B cell (primary cell): ENCODE data around the gene PKNOX2. TPM values are rescaled to one million over a fixed set of nuclear protein-coding genes. Genes with fewer than 3 reads are reported as not detected.

Experiments
- ATAC-seq: fragments of 200-7000 bp; cut with Tn5 transposase; one replicate; pipeline ENCODE4 v1.10.0; 2021; ENCODE audit warnings: low read depth, mild to moderate bottlenecking, moderate number of reproducible peaks, moderate library complexity
- CTCF ChIA-PET: fragments of 350-600 bp; sonication (Branson Sonifier 250); formaldehyde crosslinking; loops from one replicate; lab custom pipeline; 2021; ENCODE audit warnings: antibody characterized with exemption, inconsistent platforms; lab: Charles Lee
- POLR2A ChIA-PET: fragments of 350-600 bp; sonication (Branson Sonifier 250); formaldehyde crosslinking; loops from one replicate; lab custom pipeline; 2021; ENCODE audit warnings: antibody characterized with exemption; lab: Charles Lee
- DNase-seq: peaks from one replicate; pipeline ENCODE4 v3.0.0; 2013
- H2AFZ ChIP-seq: 2 replicates; pipeline ENCODE4 v1.6.1; 2012; ENCODE audit warnings: mild to moderate bottlenecking, low read depth, low read length; ENCODE audit not compliant: insufficient read depth, poor library complexity, severe bottlenecking
- H3K27ac ChIP-seq, 2 donors: 1 replicate in 1 of 2; 2 replicates in 1 of 2; pipeline ENCODE4 v1.5.1; 2012 to 2013; ENCODE audit warnings: low read length in 2 of 2, mild to moderate bottlenecking in 2 of 2, moderate library complexity in 1 of 2
- H3K27me3 ChIP-seq, 4 experiments: fragments of 200-600 bp in 1 of 4; sonication (generic) in 1 of 4; replicated peaks in 1 of 4; 1 replicate in 2 of 4; 2 replicates in 2 of 4; pipeline versions ENCODE4 v1.6.1 to v1.7.0; 2013 to 2016; ENCODE audit warnings: low read length in 3 of 4, mild to moderate bottlenecking in 2 of 4, mixed read lengths in 1 of 4, moderate library complexity in 1 of 4; ENCODE audit not compliant: insufficient read depth in 4 of 4, control insufficient read depth in 3 of 4; ENCODE audit errors: control extremely low read depth in 1 of 4
- H3K36me3 ChIP-seq, 2 experiments: replicated peaks in 1 of 2; 1 replicate in 1 of 2; 2 replicates in 1 of 2; pipeline versions ENCODE4 v1.6.1 to v1.7.1; 2013; ENCODE audit warnings: low read length in 1 of 2; ENCODE audit not compliant: insufficient read depth in 2 of 2, control insufficient read depth in 1 of 2; ENCODE audit errors: control extremely low read depth in 1 of 2, extremely low read depth in 1 of 2
- H3K4me1 ChIP-seq, 2 donors: fragments of 200-600 bp in 1 of 2; sonication (generic) in 1 of 2; 1 replicate in 1 of 2; 2 replicates in 1 of 2; pipeline versions ENCODE4 v1.5.1 to v1.6.1; 2013 to 2017; ENCODE audit warnings: low read length in 2 of 2; ENCODE audit not compliant: control insufficient read depth in 2 of 2, insufficient read depth in 2 of 2
- H3K4me2 ChIP-seq: replicated peaks from 2 replicates; pipeline ENCODE3; 2012; ENCODE audit warnings: mild to moderate bottlenecking, low read depth, low read length; ENCODE audit not compliant: poor library complexity, severe bottlenecking
- H3K4me3 ChIP-seq, 5 experiments: fragments of 200-600 bp in 1 of 5; sonication (generic) in 1 of 5; 1 replicate in 3 of 5; 2 replicates in 2 of 5; pipeline versions ENCODE4 v1.5.1 to v1.7.0; 2011 to 2016; ENCODE audit warnings: low read length in 4 of 5, mild to moderate bottlenecking in 4 of 5, low read depth in 2 of 5, control low read depth in 1 of 5, moderate library complexity in 1 of 5; ENCODE audit not compliant: insufficient read depth in 1 of 5; ENCODE audit errors: control extremely low read depth in 1 of 5, extremely low read depth in 1 of 5
- H3K79me2 ChIP-seq: fragments of 200-600 bp; sonication (generic); one replicate; pipeline ENCODE4 v1.6.0; 2016; ENCODE audit warnings: low read length; ENCODE audit not compliant: control insufficient read depth, insufficient read depth
- H3K9ac ChIP-seq: fragments of 200-600 bp; sonication (generic); 2 replicates; pipeline ENCODE4 v1.6.1; 2017; ENCODE audit warnings: mild to moderate bottlenecking, low read length, moderate library complexity
- H3K9me3 ChIP-seq, 3 donors: one replicate each; pipeline versions ENCODE4 v1.6.1 to v1.7.1; 2013; ENCODE audit warnings: low read length in 2 of 3; ENCODE audit not compliant: control insufficient read depth in 2 of 3, insufficient read depth in 1 of 3; ENCODE audit errors: control extremely low read depth in 1 of 3
- H4K20me1 ChIP-seq: 2 replicates; pipeline ENCODE4 v1.6.0; 2012; ENCODE audit warnings: mild to moderate bottlenecking, low read length; ENCODE audit not compliant: insufficient read depth, control insufficient read depth, poor library complexity, severe bottlenecking
- H3K27ac Mint-ChIP-seq: one replicate; pipeline ENCODE4 v1.8.0; 2021; ENCODE audit warnings: mixed read lengths
- H3K27me3 Mint-ChIP-seq: one replicate; pipeline ENCODE4 v1.8.0; 2021; ENCODE audit warnings: mixed read lengths
- H3K4me1 Mint-ChIP-seq: one replicate; pipeline ENCODE4 v1.8.0; 2021; ENCODE audit warnings: mixed read lengths
- H3K4me3 Mint-ChIP-seq: one replicate; pipeline ENCODE4 v1.8.0; 2021; ENCODE audit warnings: mixed read lengths
- H3K9me3 Mint-ChIP-seq: one replicate; pipeline ENCODE4 v1.8.0; 2022; ENCODE audit warnings: mixed read lengths; ENCODE audit not compliant: insufficient read depth
- CTCF ChIP-seq: fragments of 200-600 bp; IDR thresholded peaks from one replicate; pipeline ENCODE4 v1.8.0; 2022; ENCODE audit warnings: antibody characterized with exemption, mild to moderate bottlenecking
- EZH2 ChIP-seq: IDR thresholded peaks from 2 replicates; pipeline ENCODE4 v1.6.1; 2012; ENCODE audit warnings: borderline replicate concordance, low read depth, mild to moderate bottlenecking, moderate library complexity, low read length; ENCODE audit not compliant: insufficient read depth, poor library complexity, severe bottlenecking
- WGBS: methylation state at CpG from one replicate; pipeline ENCODE4 v1.1.5; 2013; ENCODE audit warnings: missing lambda C conversion rate; ENCODE audit not compliant: insufficient coverage; 5-methylcytosine and 5-hydroxymethylcytosine counted together
- intact Hi-C: fragments of 100-400 bp; cut with micrococcal nuclease; formaldehyde crosslinking; loops from one replicate; pipeline ENCODE4 v1.10.0; 2022
- polyA plus RNA-seq: library from polyadenylated mRNA; depleted of rRNA; stranded (reverse); fragments of >200 nt; gene quantifications from 2 replicates; pipeline ENCODE4 v1.2.3, GENCODE V29; 2012
- total RNA-seq, 2 donors: library from RNA; stranded (reverse); fragments of 120-200 nt in 1 of 2; gene quantifications; 1 replicate in 1 of 2; 2 replicates in 1 of 2; pipeline versions ENCODE4 v1.2.3 to v1.2.4, GENCODE V29; 2013 to 2022

PKNOX2 gene
- total and polyA plus RNA-seq, 2 donors (not counting 1 experiment from before 2014, with no cell fraction given), result not detected

DNA sequence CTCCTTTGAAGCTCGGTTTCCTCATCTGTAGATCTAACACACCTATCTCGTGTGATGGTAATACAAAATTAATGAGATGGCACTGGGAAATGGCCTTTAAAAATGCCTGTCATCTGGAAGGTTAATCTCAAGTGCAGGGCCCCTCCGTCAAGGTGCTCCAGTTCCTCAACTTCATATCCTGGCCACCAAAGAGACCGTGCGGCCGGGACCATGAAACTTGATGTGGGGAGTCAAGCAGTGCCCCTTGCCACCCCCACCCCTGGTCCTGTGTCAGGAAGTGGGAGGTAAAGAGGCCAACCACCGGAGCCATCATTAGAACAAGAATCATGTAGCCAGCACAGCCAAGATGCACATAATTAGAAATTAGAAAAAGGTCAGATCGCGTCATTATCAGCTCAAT, 223.3 kb downstream of the PKNOX2 start:
- Mint-ChIP-seq H3K27me3 (peaks cover 22% of the 10 kb centered on the region), H3K4me3 (no peak overlapping the region), H3K9me3 (no peaks in the 10 kb centered on the region), H3K27ac (no peak overlapping the region), H3K4me1 (no peaks in the 10 kb centered on the region)
- Histone ChIP-seq H3K4me1 (no peaks in the 10 kb centered on the region), H3K27me3 (peaks cover 0 to 8% (median 0%) of the 10 kb centered on the region in 4 experiments), H3K79me2 (no peaks in the 10 kb centered on the region), H3K4me2 (no peak overlapping the region), H2AFZ (no peak overlapping the region), H3K9ac (no peak overlapping the region), H3K36me3 (no peaks in the 10 kb centered on the region), H3K9me3 (no peaks in the 10 kb centered on the region), H4K20me1 (no peaks in the 10 kb centered on the region), H3K4me3 (no peak overlapping the region), H3K27ac (no peak overlapping the region)
- DNase-seq, result no peak
- ChIA-PET POLR2A (no interaction called here), CTCF (no interaction called here)
- ATAC-seq, result no peak
- no peak for TF ChIP-seq CTCF
- no peak for TF ChIP-seq EZH2
- WGBS, result 94% methylated on average over 2 of the region's 9 CpGs
- intact Hi-C loops, result no loop called here

DNA sequence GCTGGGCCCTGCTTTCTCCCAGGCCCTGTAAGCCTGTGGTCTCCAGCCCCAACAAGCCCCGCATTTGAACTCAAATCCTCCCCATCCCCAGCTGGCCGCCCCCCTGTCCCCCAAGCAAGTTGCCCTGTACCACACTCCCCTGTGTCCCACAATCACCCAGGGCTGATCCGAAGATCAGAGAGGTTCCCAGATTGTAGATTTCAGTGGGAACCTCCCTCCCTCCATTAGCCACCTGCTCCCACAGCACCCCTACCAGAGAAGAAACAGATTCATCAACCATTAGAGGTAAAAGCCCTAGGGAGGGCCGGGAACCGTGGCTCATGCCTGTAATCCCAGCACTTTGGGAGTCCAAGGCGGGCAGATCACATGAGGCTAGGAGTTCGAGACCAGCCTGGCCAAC, 224.1 kb downstream of the PKNOX2 start:
- no peaks in the 10 kb centered on the region for H3K9me3 ChIP-seq
- TF ChIP-seq CTCF (no peak), EZH2 (no peak)
- H3K4me1 ChIP-seq, result no peaks in the 10 kb centered on the region
- no peak overlapping the region for H2AFZ ChIP-seq
- H3K4me3 ChIP-seq, result no peak overlapping the region
- H3K4me2 ChIP-seq, result no peak overlapping the region
- no peak overlapping the region for H3K9ac ChIP-seq
- WGBS, result 91% methylated on average over 5 of the region's 7 CpGs
- CTCF ChIA-PET, result no interaction called here
- H3K27me3 Mint-ChIP-seq, result peaks cover 26% of the 10 kb centered on the region
- H4K20me1 ChIP-seq, result no peaks in the 10 kb centered on the region
- H3K27ac Mint-ChIP-seq, result no peak overlapping the region
- intact Hi-C loops, result no loop called here
- H3K79me2 ChIP-seq, result no peaks in the 10 kb centered on the region
- no peak overlapping the region for H3K4me3 Mint-ChIP-seq
- DNase-seq (no peak), ATAC-seq (no peak)
- POLR2A ChIA-PET, result no interaction called here
- H3K36me3 ChIP-seq, result no peaks in the 10 kb centered on the region
- peaks cover 0 to 6% (median 0%) of the 10 kb centered on the region in 4 experiments for H3K27me3 ChIP-seq
- no peak overlapping the region for H3K27ac ChIP-seq
- H3K4me1 Mint-ChIP-seq, result no peaks in the 10 kb centered on the region
- H3K9me3 Mint-ChIP-seq, result no peaks in the 10 kb centered on the region
